Prostate gland (tissue), 2 donors: ENCODE measurements around the gene DNASE1L2.

Experiments used
- CTCF ChIP-seq, 4 experiments: fragments of 200-600 bp in 2 of 4; fragments of 450-650 bp in 2 of 4; sonication (generic) in 2 of 4; IDR thresholded peaks; 1 replicate in 3 of 4; 2 replicates in 1 of 4; pipeline ENCODE4 v1.5.1; 2016 to 2019; ENCODE audit warnings: antibody characterized with exemption in 4 of 4, mild to moderate bottlenecking in 2 of 4, moderate library complexity in 2 of 4
- POLR2A ChIP-seq: fragments of 450-650 bp; IDR thresholded peaks from one replicate; pipeline ENCODE4 v1.6.1; 2016; ENCODE audit warnings: antibody characterized with exemption, mild to moderate bottlenecking
- POLR2AphosphoS5 ChIP-seq: sonication (generic); formaldehyde crosslinking; IDR thresholded peaks from one replicate; pipeline ENCODE4 v1.6.1; 2017; ENCODE audit warnings: antibody characterized with exemption

DNA sequence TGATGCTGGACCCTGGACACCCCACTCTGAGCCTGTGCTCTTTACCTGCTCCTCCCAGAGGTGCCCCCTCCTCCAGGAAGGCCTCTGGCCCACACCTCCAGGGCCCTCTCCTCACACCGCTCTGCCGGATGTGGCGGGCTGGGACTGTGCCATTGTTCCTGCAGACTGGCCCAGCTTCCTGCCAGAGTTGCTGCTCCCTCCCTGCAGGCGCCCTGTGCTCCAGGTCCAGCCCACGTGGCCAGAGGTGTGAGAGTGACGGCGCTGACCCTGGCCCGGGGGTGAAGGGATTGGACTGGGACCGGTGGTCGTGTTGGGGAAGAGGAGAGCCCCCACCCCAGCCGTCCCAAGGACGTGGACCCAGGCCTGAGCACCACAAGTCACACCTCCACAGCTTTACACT, 7.2 kb upstream of the DNASE1L2 start:
- TF ChIP-seq POLR2AphosphoS5 (no peak), CTCF (IDR thresholded peaks at IDR 0.05) (no peak), POLR2A (no peak)
